GM21723 (cell line): ENCODE results near the gene SSBP4.
A peak's percentile ranks its signal among the peaks of the same experiment; 100 is the strongest.
"Not testable (repeated sequence)": the region's sequence is repeated elsewhere in the genome, so short reads cannot be mapped to it uniquely, and the experiment has no call there.

Experiments used
- ATAC-seq: cut with Tn5 transposase; IDR thresholded peaks from one replicate; pipeline ENCODE4 v1.9.1; 2021; ENCODE audit warnings: mild to moderate bottlenecking, moderate library complexity; ENCODE audit not compliant: unreplicated experiment

Gene SSBP4

GRCh38 chr19:18419195-18419698 lies at the start of gene SSBP4:
Gene SSBP4 (plus strand): TSS chr19:18419398. CDS start chr19:18419649, 251 bp downstream.
- ATAC-seq: no peak

DNA sequence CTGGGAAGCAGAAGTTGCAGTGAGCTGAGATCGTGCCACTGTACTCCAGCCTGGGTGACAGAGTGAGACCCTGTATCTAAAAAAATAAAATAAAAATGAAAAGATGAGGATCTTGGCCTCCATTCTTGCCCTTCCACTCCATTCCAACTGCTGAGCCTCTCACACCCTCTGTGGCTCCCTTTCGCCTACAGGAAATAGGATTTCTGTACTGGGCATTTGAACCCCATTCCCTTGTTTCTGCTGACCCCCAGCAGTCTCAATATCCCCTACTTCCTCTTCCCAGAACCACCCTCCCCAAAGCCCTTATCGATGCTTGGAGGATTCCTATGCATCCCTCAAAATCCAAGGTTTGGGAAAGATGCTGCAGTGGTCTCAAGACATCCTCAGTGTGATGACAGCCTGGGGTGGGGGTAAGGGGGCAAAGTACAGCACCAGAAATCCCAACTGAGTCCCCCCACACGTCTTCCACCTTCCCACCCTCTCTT lies 45.7 kb upstream of the SSBP4 start:
- ATAC-seq: no peak

- ATAC-seq: peak; percentile 71
Observed at GRCh38 chr19:18373892-18374629, 45.1 kb upstream of the SSBP4 start.

DNA sequence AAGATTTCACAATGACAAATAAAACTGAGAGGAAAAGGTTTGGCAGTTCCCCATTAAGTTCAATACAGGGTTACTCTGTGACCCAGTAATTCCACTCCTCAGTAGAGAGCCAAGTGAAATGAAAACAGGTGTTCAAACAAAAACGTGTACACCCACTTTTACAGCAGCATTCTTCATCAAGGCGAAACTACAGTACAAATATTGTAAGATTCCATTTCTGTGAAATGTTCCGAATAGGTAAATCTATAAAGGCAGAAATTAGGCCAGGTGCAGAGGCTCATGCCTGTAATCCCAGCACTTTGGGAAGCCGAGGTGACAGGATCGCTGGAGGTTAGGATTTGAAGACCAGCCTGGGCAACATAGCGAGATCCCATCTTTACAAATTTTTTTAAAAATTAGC lies 42.2 kb upstream of the SSBP4 start:
- no peak for ATAC-seq

DNA sequence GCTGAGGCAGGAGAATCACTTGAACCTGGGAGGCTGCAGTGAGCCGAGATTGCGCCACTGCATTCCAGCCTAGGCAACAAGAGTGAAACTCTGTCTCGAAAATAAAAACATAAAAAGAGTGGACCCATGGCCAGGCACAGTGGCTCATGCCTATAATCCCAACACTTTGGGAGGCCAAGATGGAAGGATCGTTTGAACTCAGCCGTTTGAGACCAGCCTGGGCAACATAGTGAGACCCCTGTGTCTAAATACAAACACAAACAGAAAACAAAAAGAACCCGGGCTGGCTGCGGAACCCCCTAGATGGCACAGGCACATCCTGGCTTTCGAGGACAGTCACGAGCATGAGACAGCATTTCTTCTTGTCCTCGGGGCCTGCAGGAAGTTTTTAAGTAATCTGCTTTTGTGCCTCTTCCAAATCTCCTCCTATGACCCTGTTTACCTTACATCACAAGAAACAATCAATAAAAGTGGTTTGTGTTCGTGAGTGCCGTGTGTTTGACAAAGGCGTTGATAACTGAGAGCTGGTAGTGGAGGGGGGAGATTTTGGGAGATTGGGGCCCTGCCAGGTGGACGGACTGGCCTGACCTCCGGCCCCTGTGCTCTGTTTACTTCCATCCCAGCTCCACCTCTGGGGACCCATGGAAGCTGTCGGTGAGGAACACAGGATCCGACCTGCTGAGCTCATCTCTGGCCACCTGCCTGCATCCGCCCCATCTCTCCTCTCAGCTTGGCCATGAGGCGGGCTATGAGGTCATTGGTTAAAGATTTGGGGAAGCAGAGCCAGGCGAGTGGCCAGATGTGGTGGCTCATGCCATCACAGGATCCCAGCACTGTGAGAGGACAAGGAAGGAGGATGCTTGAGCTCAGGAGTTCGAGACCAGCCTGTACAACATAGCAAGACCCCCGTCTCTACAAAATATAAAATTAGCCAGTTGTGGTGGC lies 39.1 kb upstream of the SSBP4 start:
- no peak for ATAC-seq

DNA sequence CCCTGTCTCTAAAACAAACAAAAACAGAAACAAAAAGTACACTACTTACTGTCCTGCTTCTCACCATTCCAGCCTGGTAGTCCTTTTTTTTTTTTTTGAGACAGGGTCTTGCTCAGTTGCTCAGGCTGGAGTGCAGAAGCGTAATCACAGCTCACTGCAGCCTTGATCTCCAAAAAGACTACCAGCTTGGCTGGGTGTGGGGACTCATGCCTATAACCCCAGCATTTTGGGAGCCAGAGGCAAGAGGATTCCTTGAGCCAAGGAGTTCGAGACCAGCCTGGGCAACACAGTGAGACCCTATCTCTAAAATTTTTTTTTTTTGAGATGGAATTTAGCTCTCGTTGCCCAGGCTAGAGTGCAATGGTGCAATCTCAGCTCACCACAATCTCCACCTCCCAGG lies 38.4 kb upstream of the SSBP4 start:
- ATAC-seq: no peak

DNA sequence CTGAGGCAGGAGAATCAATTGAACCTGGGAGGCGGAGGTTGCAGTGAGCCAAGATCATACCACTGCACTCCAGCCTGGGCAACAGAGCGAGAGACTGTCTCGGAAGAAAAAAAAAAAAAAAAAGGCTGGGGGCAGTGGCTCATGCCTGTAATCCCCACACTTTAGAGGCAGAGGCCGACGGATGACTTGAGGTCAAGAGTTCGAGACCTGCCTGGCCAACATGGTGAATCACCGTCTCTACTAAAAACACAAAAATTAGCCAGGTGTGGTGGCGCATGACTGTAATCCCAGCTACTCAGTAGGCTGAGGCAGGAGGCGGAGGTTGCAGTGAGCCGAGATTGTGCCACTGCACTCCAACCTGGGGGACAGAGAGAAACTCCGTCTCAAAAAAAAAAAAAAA lies 35.6 kb upstream of the SSBP4 start:
- not testable (repeated sequence) for ATAC-seq

- no peak for ATAC-seq
Observed at GRCh38 chr19:18384775-18385174, 34.4 kb upstream of the SSBP4 start.

DNA sequence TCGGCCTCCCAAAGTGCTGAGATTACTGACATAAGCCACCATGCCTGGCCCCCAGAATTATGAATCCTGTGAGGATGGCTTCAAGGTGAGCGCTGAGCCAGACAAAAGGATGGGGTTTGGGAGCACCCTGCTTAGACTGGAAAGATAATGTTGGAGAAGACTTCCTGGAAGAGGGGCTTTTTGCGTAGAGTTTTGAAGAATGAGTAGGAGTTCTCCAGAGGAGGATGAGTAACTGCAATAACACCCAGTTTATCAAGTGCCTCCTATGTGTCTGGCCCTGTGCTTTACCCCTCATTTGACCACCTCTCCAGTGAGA lies 33.9 kb upstream of the SSBP4 start:
- ATAC-seq: no peak

DNA sequence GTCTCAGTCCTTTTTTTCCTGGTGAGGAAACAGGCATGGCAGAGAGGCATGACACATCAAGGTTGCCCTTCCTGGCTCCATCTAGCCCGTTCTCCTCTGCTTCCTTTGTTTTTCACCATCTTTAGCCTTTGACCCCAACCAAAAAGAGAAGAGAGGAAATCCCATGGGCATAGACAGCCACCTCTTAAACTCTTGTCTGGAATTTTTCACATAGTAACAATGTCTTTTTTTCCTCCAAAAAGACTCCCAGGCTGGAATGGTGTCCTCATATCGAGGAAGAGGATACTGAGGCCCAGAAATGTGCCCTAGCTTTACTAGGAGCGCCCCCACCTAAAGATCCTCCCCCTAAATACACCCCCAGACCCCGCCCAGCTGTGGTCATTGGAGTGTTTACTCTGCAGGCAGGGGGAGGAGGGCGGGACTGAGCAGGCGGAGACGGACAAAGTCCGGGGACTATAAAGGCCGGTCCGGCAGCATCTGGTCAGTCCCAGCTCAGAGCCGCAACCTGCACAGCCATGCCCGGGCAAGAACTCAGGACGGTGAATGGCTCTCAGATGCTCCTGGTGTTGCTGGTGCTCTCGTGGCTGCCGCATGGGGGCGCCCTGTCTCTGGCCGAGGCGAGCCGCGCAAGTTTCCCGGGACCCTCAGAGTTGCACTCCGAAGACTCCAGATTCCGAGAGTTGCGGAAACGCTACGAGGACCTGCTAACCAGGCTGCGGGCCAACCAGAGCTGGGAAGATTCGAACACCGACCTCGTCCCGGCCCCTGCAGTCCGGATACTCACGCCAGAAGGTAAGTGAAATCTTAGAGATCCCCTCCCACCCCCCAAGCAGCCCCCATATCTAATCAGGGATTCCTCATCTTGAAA lies 33.3 kb upstream of the SSBP4 start, which contains the start of gene GDF15:
GDF15 (plus strand) TSS at position 484 of the 868 bp plus-strand sequence; CDS start at position 516, 32 bp downstream.
- no peak for ATAC-seq

DNA sequence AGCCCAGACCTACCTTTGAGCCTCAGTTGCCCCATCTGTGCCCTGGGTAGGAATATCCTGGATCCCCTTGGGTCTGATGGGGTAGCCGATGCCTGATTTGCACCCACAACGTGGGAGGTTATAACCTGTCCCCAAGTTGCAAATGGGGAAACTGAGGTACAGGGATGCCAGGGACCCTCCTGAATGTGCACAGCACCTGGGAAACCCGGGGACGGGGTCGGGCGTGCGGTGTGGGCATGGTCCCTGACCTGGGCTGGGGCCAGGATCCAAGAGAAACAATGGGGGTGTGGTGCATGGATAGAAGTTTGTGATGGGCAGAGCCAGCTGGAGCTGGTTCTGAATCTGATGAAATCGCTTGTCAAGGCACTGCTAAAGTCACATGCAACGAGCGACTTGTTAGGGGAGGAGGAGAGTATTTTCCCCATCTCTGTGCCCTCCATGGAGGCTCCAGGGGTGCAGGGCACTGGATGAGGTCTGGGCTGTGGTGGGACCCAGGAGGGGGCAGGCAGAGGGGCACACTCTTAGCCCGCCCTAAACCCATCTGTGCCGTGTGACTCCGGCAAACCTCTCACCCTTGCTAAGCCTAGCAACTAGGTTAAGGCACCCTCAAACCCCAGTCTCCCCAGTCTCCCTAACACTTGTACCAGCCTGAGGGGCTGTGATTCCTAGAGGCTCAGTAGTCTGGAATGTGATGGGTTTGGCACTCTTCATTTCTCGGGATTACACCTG lies 32.5 kb upstream of the SSBP4 start:
- ATAC-seq: no peak

DNA sequence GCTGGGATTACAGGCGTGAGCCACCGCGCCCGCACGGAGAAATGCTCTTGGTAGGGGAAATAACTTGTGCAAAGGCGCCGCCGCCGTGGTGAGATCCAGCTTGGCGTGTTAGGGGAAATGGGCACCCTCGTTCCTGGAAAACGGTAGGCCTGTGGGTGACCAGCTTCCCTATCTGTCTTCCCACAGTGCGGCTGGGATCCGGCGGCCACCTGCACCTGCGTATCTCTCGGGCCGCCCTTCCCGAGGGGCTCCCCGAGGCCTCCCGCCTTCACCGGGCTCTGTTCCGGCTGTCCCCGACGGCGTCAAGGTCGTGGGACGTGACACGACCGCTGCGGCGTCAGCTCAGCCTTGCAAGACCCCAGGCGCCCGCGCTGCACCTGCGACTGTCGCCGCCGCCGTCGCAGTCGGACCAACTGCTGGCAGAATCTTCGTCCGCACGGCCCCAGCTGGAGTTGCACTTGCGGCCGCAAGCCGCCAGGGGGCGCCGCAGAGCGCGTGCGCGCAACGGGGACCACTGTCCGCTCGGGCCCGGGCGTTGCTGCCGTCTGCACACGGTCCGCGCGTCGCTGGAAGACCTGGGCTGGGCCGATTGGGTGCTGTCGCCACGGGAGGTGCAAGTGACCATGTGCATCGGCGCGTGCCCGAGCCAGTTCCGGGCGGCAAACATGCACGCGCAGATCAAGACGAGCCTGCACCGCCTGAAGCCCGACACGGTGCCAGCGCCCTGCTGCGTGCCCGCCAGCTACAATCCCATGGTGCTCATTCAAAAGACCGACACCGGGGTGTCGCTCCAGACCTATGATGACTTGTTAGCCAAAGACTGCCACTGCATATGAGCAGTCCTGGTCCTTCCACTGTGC lies 30.9 kb upstream of the SSBP4 start:
- peak; percentile 67 for ATAC-seq

DNA sequence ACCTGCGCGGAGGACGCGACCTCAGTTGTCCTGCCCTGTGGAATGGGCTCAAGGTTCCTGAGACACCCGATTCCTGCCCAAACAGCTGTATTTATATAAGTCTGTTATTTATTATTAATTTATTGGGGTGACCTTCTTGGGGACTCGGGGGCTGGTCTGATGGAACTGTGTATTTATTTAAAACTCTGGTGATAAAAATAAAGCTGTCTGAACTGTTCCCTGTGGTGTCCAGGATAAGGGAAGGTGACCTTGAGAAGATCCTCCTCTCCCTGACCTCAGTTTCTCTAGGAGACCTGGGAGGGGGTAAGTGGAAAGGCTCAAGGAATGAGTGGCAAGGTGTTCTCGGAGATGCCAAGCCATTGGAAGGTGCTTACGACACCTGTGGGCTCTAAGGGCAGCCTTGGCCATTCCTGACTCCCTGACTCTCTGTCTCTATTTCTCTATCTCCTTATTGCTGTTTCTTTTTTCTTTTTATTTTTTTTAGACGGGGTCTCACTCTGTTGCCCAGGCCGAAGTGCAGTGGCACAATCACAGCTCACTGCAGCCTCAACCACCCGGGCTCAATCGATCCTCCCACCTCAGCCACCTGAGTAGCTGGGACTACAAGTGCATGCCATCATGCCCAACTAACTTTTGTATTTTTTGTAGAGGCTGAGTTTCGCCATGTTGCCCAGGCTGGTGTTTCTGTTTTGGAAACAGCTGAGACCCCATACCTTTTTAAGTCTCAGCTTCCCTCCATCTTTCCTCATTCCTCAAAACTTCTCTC lies 30.1 kb upstream of the SSBP4 start:
- no peak for ATAC-seq

GRCh38 chr19:18389726-18390064 lies 29.5 kb upstream of the SSBP4 start:
- ATAC-seq: no peak

GRCh38 chr19:18390065-18390907 lies 28.9 kb upstream of the SSBP4 start:
- no peak for ATAC-seq

- ATAC-seq: no peak
Observed at GRCh38 chr19:18391509-18392075, 27.6 kb upstream of the SSBP4 start.

- no peak for ATAC-seq
Observed at GRCh38 chr19:18392417-18392816, 26.8 kb upstream of the SSBP4 start.
